HG03575 (cell line): ENCODE measurements around the gene FBLIM1.

Experiments
- ATAC-seq: cut with Tn5 transposase; IDR thresholded peaks from one replicate; pipeline ENCODE4 v1.9.1; 2021; ENCODE audit not compliant: unreplicated experiment, insufficient number of reproducible peaks, low FRiP score; ENCODE audit errors: extremely low read depth

FBLIM1 gene

DNA sequence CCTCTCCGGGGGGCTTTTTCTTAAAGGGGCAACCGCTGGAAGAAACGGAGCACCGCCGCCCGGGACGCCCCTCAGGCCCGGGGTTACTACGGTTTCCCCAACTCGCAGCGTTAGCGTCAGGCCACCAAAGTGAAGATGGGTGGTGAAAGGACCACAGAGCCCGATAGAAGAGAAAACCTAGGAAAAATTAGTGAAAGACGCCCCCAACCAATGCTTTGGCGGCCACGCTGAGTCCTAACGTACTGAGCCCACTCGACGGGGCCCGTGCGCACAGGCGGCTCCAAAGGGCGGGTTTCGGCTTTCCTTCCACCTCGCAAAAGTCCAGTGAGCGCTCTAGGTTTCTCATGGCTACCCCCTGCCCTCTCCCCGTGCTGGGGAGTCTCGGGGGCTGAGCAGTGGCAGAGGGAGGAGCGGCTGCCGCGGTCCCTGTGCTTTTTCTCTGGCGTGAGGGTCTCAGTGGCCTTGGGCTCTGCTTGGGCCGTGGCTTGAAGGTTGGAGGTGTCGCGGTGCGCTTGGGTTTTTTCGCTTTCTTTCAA is 76.7 kb downstream of the FBLIM1 start:
- ATAC-seq = no peak

DNA sequence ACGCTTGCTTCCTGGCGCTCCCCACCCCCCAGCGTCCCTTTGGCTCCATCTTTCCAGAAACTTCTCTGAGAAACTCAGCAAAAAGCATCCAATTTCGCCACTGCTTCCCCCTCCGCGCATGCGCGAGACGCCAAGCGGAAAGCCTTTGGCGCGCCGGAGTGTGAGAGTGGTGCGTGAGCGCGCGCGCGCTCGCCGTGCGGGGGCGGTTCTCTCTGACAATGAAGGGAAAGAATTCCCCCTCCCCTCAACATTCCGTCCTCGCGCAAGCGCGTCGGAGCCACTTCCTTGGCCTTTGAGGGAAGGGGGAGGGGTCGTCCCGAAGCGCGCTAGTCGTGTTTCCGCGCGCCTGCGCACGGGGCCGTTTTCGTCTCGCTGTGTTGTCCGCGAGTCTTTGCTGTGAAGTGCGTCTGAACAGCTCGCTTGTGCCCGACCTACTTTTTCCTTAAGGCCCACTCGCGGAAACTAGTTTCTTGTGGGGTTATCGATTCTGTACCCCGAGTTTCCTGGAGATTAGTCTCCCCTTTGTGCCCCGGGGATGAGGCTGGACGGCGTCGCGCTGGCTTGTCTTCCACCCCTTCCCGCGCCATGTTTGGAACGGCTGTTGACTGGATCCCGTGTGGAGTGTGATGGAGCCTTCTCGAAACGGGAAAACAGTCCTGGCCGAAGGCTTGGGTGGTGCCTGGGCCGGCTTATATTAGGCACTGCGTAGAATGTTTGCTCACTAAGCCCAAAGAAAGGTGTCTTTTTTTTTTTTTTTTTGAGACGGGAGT is 77.3 kb downstream of the FBLIM1 start:
- ATAC-seq = no peak
